Central memory CD8-positive, alpha-beta T cell (primary cell): Measurements from ENCODE around the gene RGS7.
"Not testable (repeated sequence)": the region's sequence is repeated elsewhere in the genome, so short reads cannot be mapped to it uniquely, and the experiment has no call there.

Experiments used
- ATAC-seq: fragments of 150-1000 bp; cut with Tn5 transposase; replicated peaks from 2 replicates; pipeline ENCODE4 v1.10.0; 2022; ENCODE audit warnings: mild to moderate bottlenecking, moderate FRiP score, moderate number of reproducible peaks; ENCODE audit not compliant: poor library complexity, severe bottlenecking; ENCODE audit errors: extremely low read depth
- DNase-seq, 2 donors: peaks; one replicate each; pipeline ENCODE4 v3.0.0; 2021; ENCODE audit warnings: low spot score in 2 of 2
- H3K27ac Mint-ChIP-seq: one replicate; pipeline ENCODE4 v1.8.0; 2022; ENCODE audit warnings: low read depth, mild to moderate bottlenecking, moderate library complexity, mixed read lengths
- H3K27me3 Mint-ChIP-seq: one replicate; pipeline ENCODE4 v1.8.0; 2022; ENCODE audit warnings: mixed read lengths
- H3K36me3 Mint-ChIP-seq: one replicate; pipeline ENCODE4 v1.8.0; 2022; ENCODE audit warnings: mild to moderate bottlenecking, moderate library complexity, mixed read lengths; ENCODE audit not compliant: insufficient read depth
- H3K4me1 Mint-ChIP-seq: one replicate; pipeline ENCODE4 v1.8.0; 2022; ENCODE audit warnings: mixed read lengths
- H3K4me3 Mint-ChIP-seq: one replicate; pipeline ENCODE4 v1.8.0; 2022; ENCODE audit warnings: mild to moderate bottlenecking, moderate library complexity, mixed read lengths
- H3K9me3 Mint-ChIP-seq: one replicate; pipeline ENCODE4 v1.8.0; 2022; ENCODE audit warnings: mixed read lengths

RGS7 gene

GRCh38 chr1:240998024-240998423 lies 359.0 kb downstream of the RGS7 start:
- ATAC-seq: no peak
- H3K36me3 Mint-ChIP-seq: no peaks in the 10 kb centered on the region
- no peak overlapping the region for H3K27ac Mint-ChIP-seq
- DNase-seq: no peak
- no peaks in the 10 kb centered on the region for H3K4me1 Mint-ChIP-seq
- no peaks in the 10 kb centered on the region for H3K27me3 Mint-ChIP-seq
- H3K4me3 Mint-ChIP-seq: no peak overlapping the region
- peaks cover 25% of the 10 kb centered on the region for H3K9me3 Mint-ChIP-seq

GRCh38 chr1:240993004-240993403 lies 364.0 kb downstream of the RGS7 start:
- ATAC-seq (no peak), DNase-seq (no peak)
- Mint-ChIP-seq H3K4me3 (no peak overlapping the region), H3K4me1 (no peaks in the 10 kb centered on the region), H3K36me3 (no peaks in the 10 kb centered on the region), H3K27me3 (no peaks in the 10 kb centered on the region), H3K9me3 (peaks cover 12% of the 10 kb centered on the region), H3K27ac (no peak overlapping the region)

- H3K36me3 Mint-ChIP-seq: no peaks in the 10 kb centered on the region
- no peak for ATAC-seq
These were observed 365.8 kb downstream of the RGS7 start for GRCh38 chr1:240991230-240991629.

GRCh38 chr1:240987928-240988327 lies 369.1 kb downstream of the RGS7 start:
- H3K9me3 Mint-ChIP-seq: peaks cover 12% of the 10 kb centered on the region

More at GRCh38 chr1:240991230-240991629, 365.8 kb downstream of the RGS7 start:
- Mint-ChIP-seq H3K4me3 (no peak overlapping the region), H3K4me1 (no peaks in the 10 kb centered on the region), H3K27me3 (no peaks in the 10 kb centered on the region), H3K27ac (no peak overlapping the region), H3K9me3 (peaks cover 6% of the 10 kb centered on the region)
- DNase-seq: no peak

GRCh38 chr1:240985081-240985480 lies 371.9 kb downstream of the RGS7 start:
- H3K36me3 Mint-ChIP-seq: no peaks in the 10 kb centered on the region
- no peaks in the 10 kb centered on the region for H3K4me1 Mint-ChIP-seq
- peaks cover 12% of the 10 kb centered on the region for H3K9me3 Mint-ChIP-seq
- no peak overlapping the region for H3K4me3 Mint-ChIP-seq
- H3K27ac Mint-ChIP-seq: no peak overlapping the region
- DNase-seq (no peak), ATAC-seq (no peak)
- no peaks in the 10 kb centered on the region for H3K27me3 Mint-ChIP-seq

More at GRCh38 chr1:240987928-240988327, 369.1 kb downstream of the RGS7 start:
- H3K4me3 Mint-ChIP-seq: no peak overlapping the region
- H3K27ac Mint-ChIP-seq: no peak overlapping the region
- H3K4me1 Mint-ChIP-seq: no peaks in the 10 kb centered on the region
- ATAC-seq (no peak), DNase-seq (no peak)
- no peaks in the 10 kb centered on the region for H3K27me3 Mint-ChIP-seq
- H3K36me3 Mint-ChIP-seq: no peaks in the 10 kb centered on the region

GRCh38 chr1:240980342-240980741 lies 376.7 kb downstream of the RGS7 start:
- no peak for DNase-seq
- Mint-ChIP-seq H3K9me3 (peaks cover 23% of the 10 kb centered on the region), H3K27me3 (no peaks in the 10 kb centered on the region), H3K4me1 (no peaks in the 10 kb centered on the region), H3K27ac (no peak overlapping the region), H3K36me3 (no peaks in the 10 kb centered on the region), H3K4me3 (no peak overlapping the region)
- no peak for ATAC-seq

- ATAC-seq (no peak), DNase-seq (no peak)
- no peak overlapping the region for H3K4me3 Mint-ChIP-seq
- no peaks in the 10 kb centered on the region for H3K36me3 Mint-ChIP-seq
- peaks cover 11% of the 10 kb centered on the region for H3K9me3 Mint-ChIP-seq
- H3K4me1 Mint-ChIP-seq: no peaks in the 10 kb centered on the region
- H3K27me3 Mint-ChIP-seq: no peaks in the 10 kb centered on the region
- no peak overlapping the region for H3K27ac Mint-ChIP-seq
These were observed 380.3 kb downstream of the RGS7 start for GRCh38 chr1:240976685-240977084.

GRCh38 chr1:240973875-240974274 lies 383.1 kb downstream of the RGS7 start:
- no peak overlapping the region for H3K4me3 Mint-ChIP-seq
- DNase-seq (no peak), ATAC-seq (no peak)
- H3K27ac Mint-ChIP-seq: no peak overlapping the region
- no peaks in the 10 kb centered on the region for H3K36me3 Mint-ChIP-seq
- no peaks in the 10 kb centered on the region for H3K4me1 Mint-ChIP-seq
- no peaks in the 10 kb centered on the region for H3K27me3 Mint-ChIP-seq
- H3K9me3 Mint-ChIP-seq: peaks cover 15% of the 10 kb centered on the region

- DNase-seq, ATAC-seq, H3K4me1 Mint-ChIP-seq, H3K27me3 Mint-ChIP-seq, H3K36me3 Mint-ChIP-seq, H3K4me3 Mint-ChIP-seq, H3K27ac Mint-ChIP-seq: not testable (repeated sequence)
- peaks cover 15% of the 10 kb centered on the region for H3K9me3 Mint-ChIP-seq
These were observed 384.9 kb downstream of the RGS7 start for GRCh38 chr1:240972059-240972458.

- DNase-seq: no peak
- Mint-ChIP-seq H3K9me3 (peaks cover 8% of the 10 kb centered on the region), H3K4me1 (no peaks in the 10 kb centered on the region), H3K27ac (no peak overlapping the region), H3K36me3 (no peaks in the 10 kb centered on the region), H3K4me3 (no peak overlapping the region), H3K27me3 (no peaks in the 10 kb centered on the region)
- no peak for ATAC-seq
These were observed 386.8 kb downstream of the RGS7 start for GRCh38 chr1:240970253-240970652.

- Mint-ChIP-seq H3K36me3 (no peaks in the 10 kb centered on the region), H3K27me3 (no peaks in the 10 kb centered on the region), H3K4me1 (no peaks in the 10 kb centered on the region), H3K27ac (no peak overlapping the region), H3K9me3 (peaks cover 8% of the 10 kb centered on the region), H3K4me3 (no peak overlapping the region)
- ATAC-seq: no peak
- no peak for DNase-seq
These were observed 388.1 kb downstream of the RGS7 start for GRCh38 chr1:240968864-240969263.

- Mint-ChIP-seq H3K9me3 (peaks cover 8% of the 10 kb centered on the region), H3K27me3 (no peaks in the 10 kb centered on the region), H3K36me3 (no peaks in the 10 kb centered on the region), H3K4me3 (no peak overlapping the region), H3K4me1 (no peaks in the 10 kb centered on the region), H3K27ac (no peak overlapping the region)
- no peak for DNase-seq
- ATAC-seq: no peak
These were observed 389.8 kb downstream of the RGS7 start for GRCh38 chr1:240967070-240967724.

GRCh38 chr1:240965581-240966091 lies 391.4 kb downstream of the RGS7 start:
- no peak overlapping the region for H3K27ac Mint-ChIP-seq
- H3K4me1 Mint-ChIP-seq: no peaks in the 10 kb centered on the region

More at GRCh38 chr1:240965581-240966091, 391.4 kb downstream of the RGS7 start:
- Mint-ChIP-seq H3K4me3 (no peak overlapping the region), H3K36me3 (no peaks in the 10 kb centered on the region), H3K27me3 (no peaks in the 10 kb centered on the region), H3K9me3 (peaks cover 8% of the 10 kb centered on the region)
- DNase-seq: no peak
- ATAC-seq: no peak
